Measurements from ENCODE around the gene PUM2. TPM values are rescaled to one million over a fixed set of nuclear protein-coding genes. Genes with fewer than 3 reads are reported as not detected.

Gene PUM2
- total and polyA plus RNA-seq, 4 donors = 27.4 to 145 (median 51.0) TPM

DNA sequence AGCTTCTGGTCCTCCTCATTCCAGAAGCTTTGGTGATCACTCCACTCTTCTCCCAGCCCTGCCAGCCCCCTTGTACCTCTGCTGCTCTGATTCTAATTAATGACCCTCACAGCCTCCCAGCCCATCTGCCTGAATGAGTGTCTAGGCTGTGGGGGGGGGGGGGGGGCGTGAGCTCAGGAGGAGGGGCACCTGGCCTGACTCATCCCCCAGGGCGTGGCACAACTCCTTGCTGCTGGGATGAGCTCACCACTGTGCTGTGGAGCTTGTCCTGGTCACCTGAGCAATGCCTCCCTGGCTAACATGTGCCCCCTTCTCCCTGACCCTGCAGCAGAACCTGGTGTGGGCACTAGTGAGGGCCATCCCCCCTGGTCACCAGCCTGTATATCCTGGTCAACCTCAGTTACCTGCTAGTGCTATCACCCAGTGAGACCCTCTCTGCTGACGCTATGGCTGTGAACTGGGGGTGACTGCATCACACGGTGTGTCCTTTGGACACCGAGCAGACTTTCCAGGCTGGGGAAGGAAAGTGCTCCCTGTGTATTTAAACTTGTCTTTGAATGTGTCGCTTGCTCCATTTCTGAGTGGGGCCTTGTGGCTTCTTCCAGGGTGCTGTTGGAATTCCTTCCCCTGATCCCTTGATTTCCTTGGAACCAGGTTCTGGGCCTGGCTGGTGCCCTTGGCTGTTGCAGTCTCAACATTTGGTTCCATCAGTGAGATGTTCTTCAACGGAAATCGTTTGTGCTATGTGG lies 41.5 kb upstream of the PUM2 start:
- Histone ChIP-seq H3K4me1 (ENCODE audit: control insufficient read depth in 5 of 5, insufficient read depth in 5 of 5, low read length in 5 of 5) (no peaks in the 10 kb centered on the region), H3K9ac (ENCODE audit: insufficient read depth in 1 of 2, low read length in 2 of 2) (no peak overlapping the region), H3K27ac (ENCODE audit: low read depth in 1 of 2, low read length in 1 of 2) (no peak overlapping the region), H3K4me3 (no peak overlapping the region), H3K27me3 (ENCODE audit: control insufficient read depth in 3 of 3, insufficient read depth in 3 of 3, low read length in 2 of 3) (no peaks in the 10 kb centered on the region), H3K36me3 (ENCODE audit: control insufficient read depth in 4 of 4, insufficient read depth in 4 of 4, low read length in 4 of 4) (no peaks in the 10 kb centered on the region), H3K9me3 (ENCODE audit: control insufficient read depth in 4 of 4, insufficient read depth in 3 of 4, low read length in 3 of 4) (no peaks in the 10 kb centered on the region)
- DNase-seq (no peak), ATAC-seq (ENCODE audit: insufficient read depth, low FRiP score) (no peak)
- TF ChIP-seq CTCF (IDR thresholded peaks at IDR 0.05; ENCODE audit: control extremely low read depth, extremely low read depth) = no peak
- 87% methylated on average over 8 of the region's 8 CpGs for WGBS, 2 donors

- WGBS, 2 donors = 90 to 93% methylated on average over 7 of the region's 7 CpGs
- Histone ChIP-seq H3K27me3 (ENCODE audit: control insufficient read depth in 3 of 3, insufficient read depth in 3 of 3, low read length in 2 of 3) (no peaks in the 10 kb centered on the region), H3K36me3 (ENCODE audit: control insufficient read depth in 4 of 4, insufficient read depth in 4 of 4, low read length in 4 of 4) (no peaks in the 10 kb centered on the region), H3K9me3 (ENCODE audit: control insufficient read depth in 4 of 4, insufficient read depth in 3 of 4, low read length in 3 of 4) (no peaks in the 10 kb centered on the region), H3K4me3 (no peak overlapping the region), H3K27ac (ENCODE audit: low read depth in 1 of 2, low read length in 1 of 2) (no peak overlapping the region), H3K4me1 (ENCODE audit: control insufficient read depth in 5 of 5, insufficient read depth in 5 of 5, low read length in 5 of 5) (no peaks in the 10 kb centered on the region), H3K9ac (ENCODE audit: insufficient read depth in 1 of 2, low read length in 2 of 2) (no peak overlapping the region)
- ATAC-seq (ENCODE audit: insufficient read depth, low FRiP score) (no peak), DNase-seq (no peak)
- TF ChIP-seq CTCF (IDR thresholded peaks at IDR 0.05; ENCODE audit: control extremely low read depth, extremely low read depth) = no peak
Observed at GRCh38 chr2:20390524-20391123, 40.0 kb upstream of the PUM2 start.

DNA sequence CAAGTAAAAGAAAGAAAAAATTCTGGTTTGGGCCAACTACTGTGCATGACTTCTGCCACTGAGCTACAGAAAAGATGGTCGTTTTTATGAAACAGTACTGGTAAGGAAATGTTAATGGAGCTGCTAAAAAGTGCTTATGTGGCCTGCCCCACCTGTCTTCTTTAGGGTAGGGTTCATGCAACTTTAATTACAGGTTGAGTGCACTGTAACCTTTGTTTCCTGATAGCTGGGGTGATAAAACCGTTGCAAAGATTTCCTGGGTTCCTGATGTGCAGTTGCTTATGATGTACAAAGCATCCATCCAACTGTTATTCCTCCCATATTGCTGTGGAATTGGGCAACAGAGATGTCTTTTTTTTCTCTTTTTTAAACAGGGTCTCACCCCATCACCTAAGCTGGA lies 34.3 kb upstream of the PUM2 start:
- H3K27ac ChIP-seq (ENCODE audit: low read depth in 1 of 2, low read length in 1 of 2) = no peak overlapping the region
- ATAC-seq (ENCODE audit: insufficient read depth, low FRiP score) (no peak), DNase-seq (no peak)
- H3K4me3 ChIP-seq = no peak overlapping the region
- H3K4me1 ChIP-seq (ENCODE audit: control insufficient read depth in 5 of 5, insufficient read depth in 5 of 5, low read length in 5 of 5) = peaks cover 0 to 15% (median 3%) of the 10 kb centered on the region in 5 donors
- no peaks in the 10 kb centered on the region for H3K27me3 ChIP-seq (ENCODE audit: control insufficient read depth in 3 of 3, insufficient read depth in 3 of 3, low read length in 2 of 3)
- no peak for TF ChIP-seq CTCF (IDR thresholded peaks at IDR 0.05; ENCODE audit: control extremely low read depth, extremely low read depth)
- H3K9ac ChIP-seq (ENCODE audit: insufficient read depth in 1 of 2, low read length in 2 of 2) = no peak overlapping the region
- H3K9me3 ChIP-seq (ENCODE audit: control insufficient read depth in 4 of 4, insufficient read depth in 3 of 4, low read length in 3 of 4) = no peaks in the 10 kb centered on the region
- 56 to 61% methylated on average over 2 of the region's 2 CpGs for WGBS, 2 donors
- no peaks in the 10 kb centered on the region for H3K36me3 ChIP-seq (ENCODE audit: control insufficient read depth in 4 of 4, insufficient read depth in 4 of 4, low read length in 4 of 4)

Data from lung (tissue), 12 donors.